ENCODE data around the gene NAV2.

- TF ChIP-seq CTCF (IDR thresholded peaks at IDR 0.05 in 8 of 11, conservative IDR thresholded peaks at IDR 0.05 in 3 of 11) (no peak), POLR2AphosphoS5 (IDR thresholded peaks at IDR 0.05) (no peak)
Measured at GRCh38 chr11:19996571-19996970, 283.9 kb downstream of the NAV2 start.
